Activated CD8-positive, alpha-beta memory T cell treated with anti-CD3 and anti-CD28 coated beads, Interleukin-2, amount 50 U/mL, for 24 hours (primary cell): ENCODE results near the gene LENEP.
A peak's percentile ranks its signal among the peaks of the same experiment; 100 is the strongest.

ENCODE experiments used
- DNase-seq: peaks from one replicate; pipeline ENCODE4 v3.0.0-alpha.2; 2020; ENCODE audit errors: extremely low read depth

The LENEP gene

DNA sequence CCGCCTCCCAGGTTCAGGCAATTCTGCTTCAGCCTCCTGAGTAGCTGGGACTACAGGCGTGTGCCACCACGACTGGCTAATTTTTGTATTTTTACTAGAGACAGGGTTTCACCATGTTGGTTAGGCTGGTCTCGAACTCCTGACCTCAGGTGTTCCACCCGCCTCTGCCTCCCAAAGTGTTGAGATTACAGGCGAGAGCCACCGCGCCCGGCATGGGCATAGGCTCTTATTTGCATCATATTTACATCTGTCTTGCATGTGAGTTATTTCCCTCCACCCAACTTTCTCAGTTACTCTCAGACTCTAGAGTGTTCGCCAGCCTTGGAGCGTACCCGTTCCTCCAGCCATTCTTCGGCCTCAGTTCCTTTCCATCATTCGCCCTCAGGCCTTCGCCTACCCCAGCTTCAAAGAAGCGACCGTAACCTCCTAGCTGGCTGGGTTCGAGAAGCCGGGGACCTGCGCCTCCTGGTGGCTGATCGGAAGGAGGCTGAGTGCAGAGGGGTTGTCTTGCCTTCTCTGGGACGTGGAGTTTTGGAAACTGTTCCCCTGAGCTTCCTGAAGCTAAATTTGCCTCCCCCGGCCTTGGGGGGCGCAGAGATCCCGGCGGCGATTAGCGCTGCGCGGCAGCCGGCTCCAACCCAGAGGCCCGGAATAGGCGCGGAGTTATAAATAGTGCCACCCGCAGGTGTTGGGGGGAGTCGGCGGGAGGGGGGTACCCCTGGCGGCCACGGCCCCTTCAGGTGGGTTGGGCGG, 5.6 kb downstream of the LENEP start:
- no peak for DNase-seq

DNA sequence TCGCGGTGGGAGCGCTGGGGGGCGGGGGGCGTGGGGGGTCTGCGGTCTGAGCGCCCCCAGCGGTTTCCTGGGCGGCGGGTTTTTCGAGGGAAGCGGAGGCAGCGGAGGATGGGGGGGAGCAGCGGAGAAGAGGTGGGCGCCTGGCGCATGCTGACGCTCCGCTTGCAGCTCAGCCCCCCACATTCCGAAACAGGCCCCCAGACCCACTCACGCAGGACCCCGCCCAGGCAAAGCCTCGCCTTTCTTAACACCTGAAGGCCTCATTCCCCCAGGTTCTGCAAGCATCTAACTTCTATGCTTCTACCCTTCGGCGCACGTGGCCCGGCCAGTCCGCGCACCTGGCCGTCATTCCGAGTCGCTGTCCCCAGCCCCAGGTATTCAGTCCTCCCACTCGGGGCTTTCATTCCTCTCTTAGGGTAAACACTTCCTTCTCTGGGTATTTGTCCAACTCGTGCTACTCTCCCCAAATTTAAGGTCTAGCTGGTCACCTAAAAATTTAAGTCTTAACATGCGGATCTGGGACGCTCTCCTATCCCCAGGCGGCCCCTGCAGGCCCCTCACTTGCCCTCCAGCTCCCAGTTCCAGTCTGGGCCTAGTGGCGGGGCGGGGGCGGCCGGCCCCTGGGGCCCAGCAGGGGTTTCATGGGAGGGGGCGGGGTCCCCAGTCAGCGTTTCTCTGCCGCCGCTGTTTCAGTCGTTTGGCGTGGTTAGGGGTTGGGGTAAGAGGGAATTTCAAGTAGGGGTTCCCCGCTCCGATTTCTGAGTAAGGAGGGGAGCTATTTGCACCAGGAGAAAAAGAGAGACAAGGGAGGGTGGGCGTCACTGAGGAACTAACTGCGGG, 6.4 kb downstream of the LENEP start:
- no peak for DNase-seq

DNA sequence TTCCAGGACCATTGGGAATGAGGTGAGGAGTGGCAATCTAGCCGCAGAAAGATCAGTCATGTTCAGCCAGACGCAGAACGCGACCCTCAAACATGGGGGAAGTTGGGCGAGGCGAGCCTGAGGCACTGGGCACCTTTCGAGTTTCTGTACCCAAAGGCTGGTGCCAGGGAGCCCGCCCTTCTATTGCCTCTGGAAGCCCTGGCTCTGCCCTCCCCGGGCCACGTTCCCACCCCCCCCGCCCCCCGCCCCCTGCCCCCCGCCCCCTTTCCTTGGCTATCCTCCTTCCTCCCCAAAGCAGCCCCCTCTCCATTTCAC, 7.0 kb downstream of the LENEP start:
- DNase-seq: no peak

DNA sequence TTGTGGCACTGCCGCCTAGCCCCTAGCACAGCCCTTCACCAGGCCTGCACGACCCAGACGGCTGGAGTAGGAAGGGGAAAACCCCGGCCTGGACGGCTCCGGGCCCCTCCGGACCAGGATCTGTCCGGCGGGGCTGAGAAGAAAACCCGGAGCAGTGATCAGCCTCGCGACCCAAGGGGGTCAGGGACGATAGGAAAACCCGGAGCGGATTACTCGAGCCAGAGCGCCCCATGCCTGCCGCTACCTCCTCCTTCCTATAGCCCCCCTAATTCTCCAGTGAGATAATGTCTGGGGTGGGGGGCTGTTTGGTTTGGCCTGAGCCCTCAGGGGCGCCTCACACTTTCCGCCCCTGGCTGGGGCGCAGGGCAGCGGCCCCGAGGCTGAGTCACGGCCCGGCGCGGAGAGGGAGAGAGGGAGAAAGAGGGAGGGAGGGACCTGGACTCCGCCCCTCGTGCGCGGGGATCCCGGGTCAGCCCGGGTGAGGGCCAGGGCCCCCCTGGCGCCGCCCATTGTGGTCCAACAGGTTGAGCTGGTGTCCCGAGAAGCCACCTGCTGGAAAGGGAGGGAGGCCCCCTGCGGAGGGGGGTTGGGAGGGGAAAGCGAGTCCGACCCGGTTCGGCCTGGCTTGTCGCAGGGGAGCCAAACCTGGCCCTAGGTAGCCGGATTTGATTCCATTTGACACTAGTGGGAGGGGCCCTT, 7.5 kb downstream of the LENEP start:
- peak; percentile 58 for DNase-seq

DNA sequence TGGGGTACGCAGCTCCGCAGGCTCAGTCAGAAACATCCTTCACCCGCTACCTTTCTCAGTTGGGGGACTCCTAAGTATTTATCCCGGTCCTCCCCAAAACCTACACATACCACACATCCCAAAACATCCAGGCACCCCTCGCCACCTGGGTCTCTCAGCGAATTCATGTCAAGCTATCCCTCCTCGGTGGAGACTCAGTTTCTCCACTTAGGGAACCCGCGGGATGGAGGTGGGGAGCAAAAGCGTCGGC, 8.0 kb downstream of the LENEP start:
- DNase-seq: no peak

DNA sequence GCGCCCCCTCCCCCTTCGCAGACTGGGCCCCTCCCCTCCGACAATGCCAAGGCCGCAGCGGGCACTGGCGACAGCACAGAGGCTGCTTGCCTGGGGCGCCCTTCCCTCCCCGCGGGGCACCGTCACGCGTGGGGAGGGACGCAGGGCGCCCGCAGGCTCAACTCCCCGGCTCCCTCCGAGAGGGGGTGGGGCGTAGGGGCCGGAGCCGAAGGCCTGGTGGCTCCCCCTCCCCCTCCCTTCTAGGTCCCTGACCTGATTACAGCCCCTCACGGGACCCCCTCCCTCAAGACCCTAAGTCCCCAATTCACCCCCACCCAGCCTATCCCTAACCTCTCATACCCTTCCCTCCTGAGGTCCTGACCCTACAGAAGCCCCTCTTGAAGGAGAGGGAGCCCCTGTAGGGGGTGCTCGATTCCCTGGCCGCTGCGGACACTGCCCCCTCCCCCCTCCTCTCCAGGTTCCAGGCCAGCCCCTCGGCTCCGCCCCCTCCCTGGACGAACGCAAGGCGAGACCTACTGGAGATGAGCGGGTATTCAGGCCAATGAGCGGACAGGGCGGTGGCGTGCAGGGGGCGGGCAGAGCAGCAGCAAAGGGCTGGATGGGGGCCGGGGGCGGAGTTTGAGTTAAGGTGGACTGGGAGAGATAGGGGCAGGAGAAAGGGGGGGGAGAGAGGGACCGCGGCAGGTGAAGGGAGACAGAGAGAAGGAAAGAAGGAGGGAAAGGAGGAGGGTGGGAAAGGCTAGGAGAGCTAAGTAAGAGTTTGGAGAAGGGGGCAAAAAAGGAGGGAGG, 8.5 kb downstream of the LENEP start:
- peak; percentile 98 for DNase-seq

DNA sequence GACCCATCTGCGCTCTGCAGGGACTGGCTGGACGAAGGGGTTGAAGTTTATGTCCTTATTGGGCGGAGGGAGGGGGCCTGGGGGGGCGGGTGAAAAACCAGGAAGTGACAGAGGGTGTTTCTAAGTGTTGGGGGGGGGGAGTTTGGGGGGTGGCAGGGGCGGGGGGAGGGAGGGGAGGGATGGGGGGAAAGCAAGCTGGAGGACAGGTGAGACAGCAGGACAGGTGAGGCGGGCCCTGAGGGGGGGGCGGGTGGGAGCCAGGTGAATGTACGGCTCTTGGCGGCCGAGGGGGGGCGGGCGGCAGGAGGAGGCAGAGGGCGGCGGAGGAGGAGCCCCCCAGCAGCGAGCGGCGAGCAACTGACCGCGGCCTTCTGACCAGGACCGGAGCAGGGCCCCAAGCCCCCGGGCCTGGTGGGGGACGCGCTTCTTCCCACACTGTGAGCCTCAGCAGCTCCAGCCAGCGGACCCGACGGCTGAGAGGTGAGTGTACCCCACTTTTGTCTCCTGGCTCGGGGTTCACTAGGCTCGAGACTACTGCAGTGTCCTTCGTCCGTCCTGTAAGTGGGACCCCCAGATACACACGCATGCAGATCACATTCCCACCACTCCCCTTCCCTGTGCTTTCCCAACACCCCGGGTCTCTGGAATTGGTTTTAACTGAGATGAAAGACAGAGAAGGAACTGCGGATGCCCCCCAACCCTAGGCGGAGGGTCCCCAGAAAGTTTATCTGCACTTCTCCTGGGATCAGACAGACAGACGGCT, 9.3 kb downstream of the LENEP start, which contains the start of gene ZBTB7B:
Gene ZBTB7B, plus strand, starts transcription at position 339 of the 763 bp plus-strand sequence. CDS start 11,859 bp downstream, outside the sequence.
- DNase-seq: no peak

DNA sequence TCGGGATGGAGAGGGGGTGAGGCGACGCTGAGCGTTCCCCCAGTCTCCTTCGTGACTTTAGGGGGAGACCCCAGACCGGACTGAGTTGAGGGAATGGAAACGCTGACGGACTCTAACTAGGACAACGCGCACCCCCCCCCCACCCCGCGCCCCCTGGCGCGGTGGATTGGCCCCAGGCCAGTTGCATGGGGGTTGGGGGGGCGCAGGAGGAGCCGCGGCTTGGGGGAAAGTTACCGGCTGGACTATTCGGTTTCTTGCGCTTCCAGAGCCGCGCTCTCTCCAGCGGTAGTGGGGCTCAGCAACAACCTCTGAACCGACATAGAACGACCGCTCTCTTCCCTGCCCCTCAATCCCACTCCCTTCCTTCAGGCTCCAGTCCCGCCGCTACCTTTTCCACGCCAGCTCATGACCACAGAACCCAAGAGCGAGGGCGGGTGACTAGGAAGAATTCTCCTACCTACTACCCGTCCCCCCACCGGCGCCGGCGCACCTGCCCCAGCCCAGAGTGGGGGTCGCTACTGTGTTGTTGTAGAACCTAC, 9.9 kb downstream of the LENEP start:
- no peak for DNase-seq

DNA sequence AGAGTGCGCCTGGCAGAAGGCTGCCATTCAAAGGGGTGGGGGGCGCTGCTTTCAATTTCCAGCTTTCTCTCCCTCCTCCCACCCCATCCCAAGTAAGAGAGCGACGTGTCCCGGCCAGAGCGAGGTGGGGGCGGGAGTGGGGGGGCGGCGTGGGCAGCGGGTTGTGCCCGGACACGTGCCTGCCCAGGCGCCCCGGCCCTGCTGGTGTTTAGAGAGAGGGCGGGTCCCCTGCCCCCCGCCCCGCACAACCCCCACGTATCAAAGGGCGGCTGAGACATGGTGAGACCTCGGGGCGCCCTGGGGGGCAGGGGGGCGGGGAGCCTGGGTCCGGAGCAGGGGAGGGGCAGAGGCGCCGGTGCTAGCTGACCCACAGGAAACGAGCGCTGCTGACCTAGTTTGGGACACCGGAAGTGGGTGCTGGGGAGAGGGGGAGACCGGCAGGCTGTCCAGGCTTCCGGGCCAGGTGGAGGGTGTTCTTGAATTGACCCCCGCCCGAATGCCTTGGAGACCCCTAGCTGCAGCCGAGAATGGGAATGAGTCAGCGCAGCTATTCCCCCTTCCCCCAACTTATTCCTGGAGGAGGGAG, 10.5 kb downstream of the LENEP start:
- DNase-seq: no peak

DNA sequence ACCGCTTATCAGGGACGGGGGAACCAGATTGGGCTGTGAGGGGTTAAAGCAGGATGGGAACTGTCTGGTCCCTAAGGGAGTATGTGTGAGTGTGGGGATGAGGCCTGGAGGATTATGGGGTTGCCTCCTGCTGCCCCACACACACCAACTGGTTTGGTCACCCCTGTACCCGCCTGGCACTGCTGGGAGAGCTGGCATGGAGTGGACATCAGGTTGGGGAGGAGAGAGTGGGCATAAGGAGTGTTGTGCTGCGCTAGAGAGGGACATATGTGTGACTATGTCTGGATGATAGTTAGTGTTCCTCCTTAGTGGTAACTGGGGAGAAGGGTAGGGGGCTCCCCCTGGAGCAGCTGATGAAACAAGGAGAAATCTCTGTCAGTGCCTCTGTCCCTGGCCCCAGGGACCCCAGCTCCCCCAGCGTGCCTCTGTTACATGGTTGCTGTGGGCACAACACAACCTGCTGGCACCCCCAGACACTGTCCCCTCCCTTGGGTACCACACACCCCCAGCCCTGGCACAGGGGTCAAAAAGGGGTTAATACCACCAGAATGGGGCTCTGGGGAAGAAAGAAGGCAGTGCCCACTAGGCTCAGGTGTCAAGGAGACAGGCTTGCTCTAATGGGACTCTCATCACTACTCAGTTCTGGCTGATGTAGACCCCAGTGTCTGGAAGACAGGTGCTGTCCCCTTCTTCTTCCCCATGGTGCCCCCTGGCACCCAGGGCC, 11.1 kb downstream of the LENEP start:
- no peak for DNase-seq

DNA sequence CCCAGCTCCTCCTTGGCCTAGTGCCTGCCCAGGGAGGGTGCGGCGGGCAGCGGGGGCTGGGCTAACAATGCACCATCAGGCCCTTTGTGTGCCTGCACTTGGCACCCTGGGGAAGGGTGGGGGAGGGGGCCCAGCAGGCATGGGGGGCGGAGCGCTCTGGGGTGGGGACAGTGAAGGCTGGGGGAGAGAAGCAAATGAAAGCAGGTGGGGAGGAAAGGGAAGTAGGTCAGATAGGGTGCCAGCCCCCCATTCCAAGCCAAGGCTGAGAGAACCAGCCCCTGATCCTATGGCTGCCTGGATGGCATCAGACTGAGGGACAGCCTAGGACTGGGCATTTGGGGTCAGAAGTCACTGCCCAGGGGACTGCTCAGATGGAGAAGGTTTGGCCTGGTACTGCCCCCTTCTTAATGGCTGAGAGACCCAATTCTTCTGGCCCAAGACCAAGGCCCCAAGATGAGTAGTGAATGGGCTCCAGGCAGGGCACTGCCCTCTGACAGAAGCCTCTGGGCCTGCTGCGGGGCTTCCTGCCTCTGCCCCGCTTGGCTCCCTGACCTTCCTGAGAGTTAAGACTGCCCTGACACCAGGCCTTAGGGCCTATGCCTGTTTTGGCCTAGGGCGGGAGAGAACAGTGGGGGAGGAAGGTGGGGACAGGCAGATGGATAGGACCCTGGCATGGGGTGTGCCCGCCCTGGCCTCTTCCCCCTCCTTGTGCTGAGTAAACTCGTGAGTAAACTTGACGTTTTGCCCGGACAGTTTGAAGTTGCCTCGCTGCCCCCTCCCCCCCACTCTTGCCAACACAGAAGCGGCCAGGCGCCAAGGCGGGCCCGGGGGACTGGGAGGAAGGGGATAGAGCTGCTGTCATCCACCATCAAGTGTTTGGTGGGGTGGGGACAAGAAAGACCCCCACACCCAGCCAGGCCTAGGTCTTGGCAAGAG, 12.0 kb downstream of the LENEP start:
- no peak for DNase-seq

DNA sequence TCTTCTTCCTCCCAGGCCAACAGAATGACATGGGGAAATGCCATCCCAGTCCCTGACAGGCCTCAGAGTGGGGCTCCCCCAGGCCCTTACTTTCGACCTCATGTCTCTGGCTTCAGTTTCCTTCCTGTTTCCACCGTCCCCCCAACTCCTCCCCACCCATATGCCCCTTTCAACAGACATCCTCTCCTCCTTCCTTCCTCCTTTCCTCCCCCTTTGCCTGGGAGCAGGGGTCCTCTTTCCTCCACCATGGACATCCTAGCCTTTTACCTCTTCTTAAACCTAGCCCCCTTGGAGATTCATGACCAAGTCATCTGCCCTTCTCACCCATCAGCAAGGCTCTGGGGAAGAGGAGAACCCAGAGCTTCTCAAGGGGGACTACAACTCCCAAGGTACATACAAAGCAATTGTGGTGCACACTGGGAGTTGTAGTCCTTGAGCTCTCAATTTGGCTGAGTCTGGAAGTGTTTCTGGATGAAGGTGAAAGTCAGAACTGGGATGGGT, 13.3 kb downstream of the LENEP start:
- DNase-seq: no peak

DNA sequence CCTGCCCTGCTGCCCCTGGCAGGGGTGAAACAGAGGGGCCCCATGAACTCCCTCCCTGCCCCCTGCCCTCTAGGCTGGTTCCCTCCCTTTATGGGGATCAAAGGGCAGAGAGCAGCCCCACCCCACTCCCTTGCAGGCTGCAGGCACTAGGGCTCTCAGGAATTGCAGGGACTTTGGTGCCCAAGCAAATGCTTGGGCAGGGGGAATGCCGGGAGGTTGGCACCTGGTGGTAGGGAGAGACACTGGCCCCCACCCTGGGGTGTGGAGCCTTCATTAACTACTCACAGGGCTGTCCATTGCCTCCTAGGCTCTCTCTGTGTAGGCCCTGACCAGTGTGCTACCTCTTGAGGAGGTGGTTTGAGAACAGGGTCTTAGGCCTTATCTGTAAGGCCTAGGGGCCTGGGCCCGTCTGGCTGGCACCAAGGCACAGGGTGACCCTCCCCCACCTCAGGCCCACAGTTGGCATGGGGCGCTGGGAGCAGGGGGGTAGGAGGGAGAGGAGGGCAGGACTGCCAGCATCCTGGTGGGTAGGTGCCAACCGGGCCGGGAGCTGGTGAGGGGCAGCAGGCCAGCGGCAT, 14.0 kb downstream of the LENEP start:
- no peak for DNase-seq

DNA sequence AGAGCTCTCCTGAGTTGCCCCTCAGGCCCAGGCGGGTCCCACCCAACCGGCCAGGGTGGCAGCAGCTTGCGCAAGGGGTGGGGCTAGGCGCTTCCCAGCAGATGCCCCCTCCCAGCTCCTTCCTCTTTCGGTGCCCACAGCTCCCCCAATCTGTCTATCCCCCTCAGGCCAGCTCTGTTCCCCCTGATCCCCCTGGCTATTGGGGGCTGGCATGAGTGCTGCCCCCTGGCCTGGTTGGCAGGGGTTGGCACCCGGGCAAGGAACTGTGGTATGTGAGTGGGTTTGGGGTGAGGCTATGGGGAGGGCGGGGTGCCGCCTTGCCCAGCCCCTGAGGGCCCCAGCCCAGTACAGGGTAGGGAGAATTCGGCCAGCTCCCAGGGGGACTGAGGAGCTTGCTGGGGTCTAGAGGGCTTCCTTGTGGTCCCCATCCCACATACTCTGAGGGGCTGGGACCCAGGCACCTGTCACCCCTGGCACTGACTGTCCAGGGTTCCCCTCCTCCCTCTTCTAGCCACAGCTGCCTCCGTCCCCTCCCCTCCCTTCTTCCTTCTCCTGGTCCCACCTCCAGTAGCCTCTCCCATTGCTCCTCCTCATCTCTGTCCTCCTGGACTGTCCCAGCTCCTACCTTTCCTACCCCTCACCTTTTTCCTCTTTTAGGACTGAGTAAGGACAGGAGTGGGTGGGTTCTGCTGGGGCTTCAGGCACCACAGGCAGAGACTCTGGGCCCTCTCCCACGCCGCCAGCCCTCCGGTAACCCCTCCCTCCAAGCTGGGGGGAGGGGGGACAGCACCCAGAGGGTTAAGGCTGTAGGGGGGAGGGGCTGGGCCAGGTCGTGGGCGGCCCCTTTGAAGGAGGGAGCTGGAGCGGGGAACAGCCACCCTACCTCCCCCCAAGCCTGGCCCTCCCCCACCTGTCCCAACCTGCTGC, 14.9 kb downstream of the LENEP start:
- no peak for DNase-seq

DNA sequence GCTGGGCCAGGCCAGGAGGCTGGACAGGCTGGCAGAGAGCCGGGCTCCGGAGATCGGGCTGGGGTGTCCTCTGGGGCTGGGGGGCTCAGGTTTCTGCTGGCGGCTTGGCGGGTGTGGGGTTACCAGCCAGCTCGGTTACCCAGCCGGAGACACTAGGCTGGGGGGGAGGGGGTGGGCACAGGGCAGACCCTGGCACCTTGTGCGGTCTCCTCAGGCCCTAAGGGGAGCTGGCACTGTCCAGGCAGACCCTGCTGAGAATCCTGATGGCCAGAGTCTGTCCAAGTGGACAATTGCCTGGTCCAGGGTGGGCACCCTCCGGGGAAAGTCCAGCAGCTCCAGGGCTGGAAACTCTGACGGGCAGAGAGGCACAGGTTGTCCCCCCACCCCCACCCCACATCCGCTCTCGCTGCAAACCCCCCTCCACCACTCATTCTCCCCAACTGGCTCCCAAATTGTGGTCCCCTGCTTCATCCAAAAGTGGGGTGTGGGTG, 15.9 kb downstream of the LENEP start:
- DNase-seq: no peak

DNA sequence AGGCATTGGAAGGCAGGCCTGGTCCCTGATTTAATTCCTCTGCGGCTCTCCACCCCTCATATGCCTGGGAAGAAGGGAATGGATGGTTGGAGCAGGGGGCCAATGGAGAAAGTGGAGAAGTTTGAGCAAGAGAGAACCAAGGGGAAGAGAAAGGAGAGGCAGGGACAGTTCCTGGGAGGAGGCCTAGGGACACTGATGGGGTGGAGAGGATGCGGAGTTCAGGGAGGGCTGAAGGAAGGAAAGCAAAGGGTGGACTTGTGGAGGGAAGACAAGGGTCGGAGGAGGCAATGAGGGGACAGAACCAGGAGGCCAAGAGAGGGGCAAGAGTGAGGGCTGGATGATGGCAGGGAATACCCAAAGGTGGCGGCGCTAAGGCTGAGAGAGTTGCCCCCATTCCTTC, 16.4 kb downstream of the LENEP start:
- DNase-seq: no peak
